SK-N-MC (cell line): ENCODE measurements around the gene C1orf167.

Experiments
- DNase-seq: peaks from one replicate; pipeline ENCODE4 v3.0.0-alpha.2; 2011; ENCODE audit warnings: low read depth, low spot score
- H3K27ac ChIP-seq: fragments of 200-600 bp; sonication (generic); 2 replicates; pipeline ENCODE4 v1.5.1; 2016; ENCODE audit warnings: mixed run types
- H3K36me3 ChIP-seq: fragments of 200-600 bp; sonication (generic); 2 replicates; pipeline ENCODE4 v1.6.1; 2017; ENCODE audit warnings: antibody characterized with exemption, low read length, mixed read lengths; ENCODE audit not compliant: insufficient read depth
- H3K4me3 ChIP-seq: fragments of 200-600 bp; sonication (generic); 2 replicates; pipeline ENCODE4 v1.5.1; 2016
- H3K9ac ChIP-seq: fragments of 200-600 bp; sonication (generic); 2 replicates; pipeline ENCODE4 v1.8.0; 2017; ENCODE audit warnings: mixed run types, mixed read lengths; ENCODE audit not compliant: insufficient read length
- H3K9me3 ChIP-seq: fragments of 200-600 bp; sonication (generic); 2 replicates; pipeline ENCODE4 v1.6.1; 2017; ENCODE audit warnings: low read depth, mild to moderate bottlenecking, antibody characterized with exemption, low read length, moderate library complexity, mixed read lengths
- EZH2 ChIP-seq: fragments of 200-600 bp; sonication (generic); IDR thresholded peaks from one replicate; pipeline ENCODE4 v1.6.1; 2017; ENCODE audit warnings: antibody characterized with exemption
- FOXP2 ChIP-seq: optimal IDR thresholded peaks from 2 replicates; pipeline ENCODE3; 2011; ENCODE audit warnings: mild to moderate bottlenecking, moderate library complexity; ENCODE audit not compliant: insufficient read depth; ENCODE audit errors: extremely low read length, control extremely low read depth
- POLR2AphosphoS5 ChIP-seq: IDR thresholded peaks from 2 replicates; pipeline ENCODE4 v1.6.1; 2012; ENCODE audit warnings: mild to moderate bottlenecking, low read depth, low read length, borderline replicate concordance

The C1orf167 gene

DNA sequence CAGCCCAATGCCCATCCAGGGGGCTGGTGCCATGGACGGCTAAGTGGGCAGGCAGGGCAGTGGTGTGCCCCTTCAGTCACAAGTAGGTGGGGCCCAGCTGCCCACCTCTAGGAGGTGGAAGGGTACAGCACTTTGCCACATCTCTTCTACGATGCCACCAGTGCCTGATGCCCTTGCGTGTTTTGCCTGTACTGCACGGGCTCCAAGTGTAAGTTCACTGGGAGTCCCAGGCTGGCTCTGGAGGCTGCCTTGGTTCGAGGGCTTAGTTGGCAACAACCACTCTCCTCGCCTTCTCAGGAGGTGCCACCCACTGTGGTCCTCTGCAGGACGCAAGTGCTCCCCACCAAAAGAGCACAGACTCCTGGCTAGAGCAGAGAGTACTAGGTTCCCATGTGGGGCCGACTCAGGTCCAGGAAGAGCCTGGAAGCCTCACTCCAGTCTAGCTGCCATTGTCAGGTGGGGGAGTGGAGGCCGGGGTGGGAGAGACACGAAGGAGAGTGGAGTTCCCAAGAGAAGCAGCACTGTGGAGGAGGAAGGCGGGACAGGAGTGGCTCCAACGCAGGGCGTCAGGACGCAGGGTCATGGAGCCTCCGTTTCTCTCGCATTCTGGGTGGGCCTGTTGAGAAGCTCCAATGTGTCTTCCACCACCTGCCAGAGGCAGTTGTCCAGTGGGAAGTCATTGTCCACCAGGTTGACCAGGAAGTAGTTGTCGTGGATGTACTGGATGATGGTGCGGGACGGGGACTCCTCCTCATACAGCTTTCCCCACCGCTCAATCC, 28.3 kb downstream of the C1orf167 start:
- H3K36me3 ChIP-seq = no peaks in the 10 kb centered on the region
- no peak for TF ChIP-seq EZH2
- TF ChIP-seq FOXP2 = no peak
- TF ChIP-seq POLR2AphosphoS5 = no peak
- no peak overlapping the region for H3K9ac ChIP-seq
- H3K4me3 ChIP-seq = no peak overlapping the region
- DNase-seq = no peak
- H3K9me3 ChIP-seq = no peaks in the 10 kb centered on the region
- H3K27ac ChIP-seq = no peak overlapping the region

DNA sequence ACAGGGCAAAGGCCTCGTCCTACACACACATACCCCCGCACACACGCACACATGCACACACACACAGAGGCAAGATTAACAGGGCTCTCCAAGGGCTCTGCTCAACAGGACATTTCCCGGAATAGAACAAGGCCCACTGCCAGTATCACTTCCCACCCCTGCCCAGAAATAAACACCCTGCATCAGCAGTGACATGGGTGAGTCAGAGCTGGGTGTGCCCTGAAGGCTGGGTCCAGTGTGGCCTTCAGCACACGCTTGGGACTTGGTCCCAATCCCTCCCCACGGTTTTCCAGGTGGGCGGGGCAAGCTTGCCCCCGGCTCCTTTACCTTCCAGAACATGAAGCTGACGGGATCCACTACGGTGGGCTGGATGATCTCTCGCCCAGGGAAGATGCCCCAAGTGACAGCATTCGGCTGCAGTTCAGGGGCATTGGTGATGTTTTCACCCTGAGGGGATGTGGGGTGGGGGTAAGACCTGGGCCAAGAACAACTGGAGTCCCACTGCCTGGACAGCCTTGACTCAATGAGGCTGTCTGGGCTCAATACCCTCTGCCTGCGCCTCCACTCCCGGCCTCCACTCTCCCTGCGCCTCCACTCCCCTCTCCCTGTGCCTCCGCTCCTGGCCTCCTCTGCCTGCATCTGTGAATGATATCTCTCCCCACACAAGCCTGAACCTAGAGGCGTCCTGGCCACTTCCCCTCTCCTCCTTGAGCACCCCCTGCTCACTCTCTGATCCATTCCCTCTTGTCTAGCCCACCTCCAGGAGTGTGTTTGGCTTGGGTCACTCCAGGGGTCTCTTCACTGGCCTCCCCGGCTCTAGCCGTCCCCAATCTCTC, 29.1 kb downstream of the C1orf167 start:
- no peak for DNase-seq
- no peak overlapping the region for H3K9ac ChIP-seq
- no peaks in the 10 kb centered on the region for H3K36me3 ChIP-seq

DNA sequence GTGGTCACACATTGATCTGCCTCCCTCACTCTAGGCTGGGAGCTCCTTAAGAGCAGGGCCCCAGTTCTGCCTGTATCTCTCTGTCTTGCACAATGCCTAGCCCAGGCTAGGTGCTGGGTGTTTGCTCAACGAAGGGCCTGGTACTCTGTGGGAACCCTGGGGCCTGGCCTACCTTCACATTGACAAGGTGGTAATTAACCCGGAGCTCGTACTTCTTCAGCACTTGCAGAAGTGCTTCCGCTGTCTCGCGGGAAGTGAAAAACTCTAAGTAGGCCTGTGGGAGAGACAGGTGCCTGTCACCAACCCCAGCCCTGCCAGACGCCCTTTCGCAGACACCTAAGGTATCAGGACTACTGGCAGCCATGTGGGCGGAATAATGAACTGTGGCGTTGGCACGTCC, 30.1 kb downstream of the C1orf167 start:
- Histone ChIP-seq H3K4me3 (no peak overlapping the region), H3K9me3 (no peaks in the 10 kb centered on the region), H3K27ac (no peak overlapping the region), H3K36me3 (no peaks in the 10 kb centered on the region), H3K9ac (no peak overlapping the region)
- TF ChIP-seq EZH2 (no peak), POLR2AphosphoS5 (no peak), FOXP2 (no peak)
- DNase-seq = no peak

More for the DNA sequence above, 29.1 kb downstream of the C1orf167 start:
- no peaks in the 10 kb centered on the region for H3K9me3 ChIP-seq
- H3K27ac ChIP-seq = no peak overlapping the region
- TF ChIP-seq EZH2 = no peak
- no peak for TF ChIP-seq POLR2AphosphoS5
- no peak for TF ChIP-seq FOXP2
- H3K4me3 ChIP-seq = no peak overlapping the region

DNA sequence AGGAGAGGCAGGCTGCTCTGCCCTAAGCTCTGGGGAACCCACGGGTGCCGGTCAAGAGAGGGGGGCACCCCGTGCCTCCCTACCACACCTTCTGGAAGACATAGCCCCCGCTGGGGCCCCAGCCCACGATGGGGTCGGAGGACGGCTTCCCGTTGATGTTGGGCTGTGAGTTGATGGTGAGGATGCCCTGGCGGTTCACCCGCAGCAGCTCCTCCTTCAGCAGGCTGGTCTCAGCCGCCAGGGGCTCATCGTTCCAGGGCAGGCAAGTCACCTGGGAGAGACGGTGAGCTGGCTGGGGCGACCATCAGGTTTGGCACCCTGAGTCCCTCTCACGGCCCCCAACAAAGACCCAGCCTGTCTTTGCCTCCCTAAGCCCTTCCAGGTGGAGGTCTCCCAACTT, 31.8 kb downstream of the C1orf167 start:
- DNase-seq = no peak
- H3K4me3 ChIP-seq = no peak overlapping the region
- H3K36me3 ChIP-seq = no peaks in the 10 kb centered on the region
- no peak overlapping the region for H3K9ac ChIP-seq
- H3K9me3 ChIP-seq = no peaks in the 10 kb centered on the region
- H3K27ac ChIP-seq = no peak overlapping the region
- TF ChIP-seq EZH2 = no peak

DNA sequence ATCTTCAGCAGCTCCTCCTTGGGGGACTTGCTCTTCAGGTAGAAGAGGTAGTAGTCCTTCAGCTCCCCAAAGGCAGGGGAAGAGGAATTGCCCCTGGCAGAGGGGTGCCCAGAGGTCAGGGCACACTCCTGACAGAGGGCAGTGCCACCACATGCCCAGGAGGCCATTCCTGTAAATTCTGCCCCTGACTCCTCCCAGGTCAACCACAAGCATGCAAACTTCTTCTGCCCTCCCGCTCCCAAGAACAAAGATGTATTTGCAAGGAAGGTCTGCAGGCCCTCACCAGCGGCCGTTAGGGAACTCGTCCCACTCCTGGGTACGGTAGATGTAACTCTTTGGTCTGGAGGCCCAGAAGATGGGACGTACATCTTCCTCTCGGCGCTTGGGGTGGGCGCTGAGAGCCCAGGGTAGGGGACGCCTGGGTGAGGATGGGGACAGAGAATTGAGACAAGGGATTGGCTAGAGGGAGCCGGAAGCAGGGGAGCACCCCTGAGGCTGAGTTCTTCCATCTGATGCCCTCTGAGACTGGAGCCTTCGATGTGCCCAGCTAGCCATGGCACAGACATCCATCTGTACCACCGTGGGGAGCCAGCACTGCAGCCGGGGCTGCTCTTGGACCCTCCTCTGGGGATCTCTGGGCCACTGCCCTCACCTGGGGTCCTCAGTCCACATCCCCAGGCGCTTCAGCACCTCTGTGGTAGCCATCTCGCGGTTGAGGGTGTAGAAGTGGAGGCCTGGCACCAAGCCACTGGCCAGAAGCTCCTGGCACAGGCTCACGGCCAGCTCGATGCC, 32.6 kb downstream of the C1orf167 start:
- H3K27ac ChIP-seq = no peak overlapping the region
- no peak overlapping the region for H3K4me3 ChIP-seq
- H3K9ac ChIP-seq = no peak overlapping the region
- H3K36me3 ChIP-seq = no peaks in the 10 kb centered on the region
- DNase-seq = no peak
- no peak for TF ChIP-seq EZH2
- TF ChIP-seq FOXP2 = no peak
- TF ChIP-seq POLR2AphosphoS5 = no peak
- H3K9me3 ChIP-seq = no peaks in the 10 kb centered on the region

DNA sequence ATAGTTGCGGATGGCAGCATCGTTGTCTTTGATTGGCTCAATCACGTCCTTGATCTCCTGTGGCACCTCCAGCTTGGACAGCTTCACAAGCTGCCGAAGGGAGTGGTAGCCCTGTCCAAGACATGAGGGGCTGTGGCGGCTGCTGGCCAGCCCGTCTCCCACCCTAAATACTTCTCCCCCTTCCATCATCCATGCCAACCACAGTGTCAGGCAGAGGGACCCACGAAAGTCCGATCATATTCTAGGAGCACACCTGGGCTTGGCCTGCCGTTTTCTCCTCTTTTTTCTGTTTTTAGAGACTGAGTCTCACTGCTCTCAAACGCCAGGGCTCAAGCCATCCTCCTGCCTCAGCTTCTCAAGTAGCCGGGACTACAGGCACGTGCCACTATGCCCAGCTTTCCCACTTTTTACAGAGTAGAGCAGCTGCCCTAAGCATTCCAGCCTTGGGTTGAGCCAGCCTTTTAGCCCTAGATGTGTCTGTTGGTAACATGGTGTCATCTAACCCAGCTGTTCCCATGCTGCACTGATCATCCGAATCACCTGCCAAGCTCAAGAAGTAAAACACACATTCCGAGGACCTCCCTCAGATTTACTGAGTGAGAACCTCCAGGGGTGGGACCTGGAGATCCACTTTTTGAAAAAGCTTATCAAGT, 33.4 kb downstream of the C1orf167 start:
- DNase-seq = no peak
- no peak for TF ChIP-seq POLR2AphosphoS5
- TF ChIP-seq EZH2 = no peak
- no peak for TF ChIP-seq FOXP2
- Histone ChIP-seq H3K9me3 (no peaks in the 10 kb centered on the region), H3K9ac (no peak overlapping the region), H3K27ac (no peak overlapping the region), H3K4me3 (no peak overlapping the region), H3K36me3 (no peaks in the 10 kb centered on the region)

DNA sequence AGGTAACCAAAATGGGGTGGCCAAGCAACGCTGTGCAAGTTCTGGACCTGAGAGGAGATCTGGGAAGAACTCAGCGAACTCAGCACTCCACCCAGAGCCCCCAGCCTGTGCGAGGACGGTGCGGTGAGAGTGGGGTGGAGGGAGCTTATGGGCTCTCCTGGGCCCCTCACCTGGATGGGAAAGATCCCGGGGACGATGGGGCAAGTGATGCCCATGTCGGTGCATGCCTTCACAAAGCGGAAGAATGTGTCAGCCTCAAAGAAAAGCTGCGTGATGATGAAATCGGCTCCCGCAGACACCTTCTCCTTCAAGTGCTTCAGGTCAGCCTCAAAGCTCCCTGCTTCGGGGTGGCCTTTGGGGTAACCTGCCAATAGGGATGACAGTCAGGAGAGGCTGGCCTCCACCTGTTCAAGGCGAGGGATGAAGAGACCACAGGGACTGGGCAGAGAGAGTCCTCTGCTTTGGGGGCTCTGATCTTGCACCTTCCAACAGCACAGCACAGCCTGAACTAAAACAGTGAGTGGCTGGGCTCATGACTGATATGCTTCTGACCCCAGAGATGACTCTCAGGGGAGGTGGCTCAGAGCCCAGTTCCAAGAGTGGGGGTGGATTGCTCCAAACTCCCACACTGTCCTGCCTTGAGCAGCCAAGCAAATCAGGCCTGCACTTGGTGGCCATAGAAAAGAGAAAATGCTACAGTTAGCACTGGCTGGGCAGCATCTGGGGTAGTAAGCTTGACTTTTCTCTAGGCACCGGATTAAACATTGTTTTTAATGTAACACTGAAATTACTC, 34.2 kb downstream of the C1orf167 start:
- H3K9ac ChIP-seq = no peak overlapping the region
- no peak for TF ChIP-seq EZH2
- no peak for TF ChIP-seq POLR2AphosphoS5
- TF ChIP-seq FOXP2 = no peak
- no peak for DNase-seq

More for the DNA sequence above, 34.2 kb downstream of the C1orf167 start:
- Histone ChIP-seq H3K4me3 (no peak overlapping the region), H3K27ac (no peak overlapping the region), H3K36me3 (no peaks in the 10 kb centered on the region), H3K9me3 (no peaks in the 10 kb centered on the region)
